Right lobe of liver (tissue), 6 donors: Measurements from ENCODE around the gene MMP15. TPM values are rescaled to one million over a fixed set of nuclear protein-coding genes. Genes with fewer than 3 reads are reported as not detected.
A peak's percentile ranks its signal among the peaks of the same experiment; 100 is the strongest.
"Not testable (repeated sequence)": the region's sequence is repeated elsewhere in the genome, so short reads cannot be mapped to it uniquely, and the experiment has no call there.

Experiments
- ATAC-seq, 4 donors: fragments of 200-7000 bp; cut with Tn5 transposase; one replicate each; pipeline ENCODE4 v1.9.1; 2020; ENCODE audit warnings: mild to moderate bottlenecking in 4 of 4, moderate library complexity in 4 of 4
- DNase-seq, 3 donors: peaks; one replicate each; pipeline ENCODE4 v3.0.0-alpha.2; 2020
- H3K27ac ChIP-seq, 3 donors: fragments of 200-600 bp; one replicate each; pipeline ENCODE4 v1.8.0; 2022
- H3K27me3 ChIP-seq, 2 donors: fragments of 200-600 bp; one replicate each; pipeline ENCODE4 v1.8.0; 2022
- H3K36me3 ChIP-seq, 4 donors: fragments of 200-600 bp; sonication (generic) in 1 of 4; one replicate each; pipeline versions ENCODE4 v1.5.1 to v1.8.0; 2017 to 2022; ENCODE audit warnings: control low read depth in 1 of 4
- H3K4me1 ChIP-seq, 4 donors: fragments of 200-600 bp; sonication (generic) in 1 of 4; one replicate each; pipeline versions ENCODE4 v1.5.1 to v1.8.0; 2017 to 2022; ENCODE audit warnings: control low read depth in 1 of 4
- H3K4me3 ChIP-seq, 3 donors: fragments of 200-600 bp; one replicate each; pipeline ENCODE4 v1.8.0; 2022
- H3K9me3 ChIP-seq, 4 donors: fragments of 200-600 bp; sonication (generic) in 1 of 4; one replicate each; pipeline versions ENCODE4 v1.5.1 to v1.8.0; 2017 to 2022; ENCODE audit warnings: control low read depth in 1 of 4
- CTCF ChIP-seq, 4 donors: fragments of 200-600 bp in 3 of 4; fragments of 450-650 bp in 1 of 4; IDR thresholded peaks; one replicate each; pipeline versions ENCODE4 v1.5.1 to v1.8.0; 2016 to 2022; ENCODE audit warnings: antibody characterized with exemption in 4 of 4, mild to moderate bottlenecking in 2 of 4
- POLR2A ChIP-seq: fragments of 450-650 bp; IDR thresholded peaks from one replicate; pipeline ENCODE4 v1.6.1; 2017; ENCODE audit warnings: antibody characterized with exemption, mild to moderate bottlenecking
- WGBS: methylation state at CpG from one replicate; pipeline ENCODE4 v1.1.6; 2018; ENCODE audit warnings: low coverage, low lambda C conversion rate; ENCODE audit not compliant: insufficient coverage; ENCODE audit errors: missing lambda C conversion rate; 5-methylcytosine and 5-hydroxymethylcytosine counted together
- intact Hi-C, 2 donors: fragments of 100-400 bp; cut with DNase I; formaldehyde crosslinking; loops; one replicate each; pipeline versions ENCODE4 v1.11.2 to v1.14.1; 2022
- total RNA-seq, 6 experiments: library from RNA; depleted of rRNA in 2 of 6; stranded (reverse); fragments of >200 nt in 2 of 6; fragmentation: NEBNext Ultra II Directional in 3 of 6; extraction: Animal tissue kit (Norgen Biotek cat#: 25700) in 3 of 6; gene quantifications; one replicate each; pipeline versions ENCODE4 v1.1.0 to v1.2.4, GENCODE V29; 2016 to 2023
- donor health status: DM: no; HTN: yes; CAD: no.
- donor health status: DM: no; HTN: no; CAD: no.
- donor health status: DM: no; HTN: no; CAD: no.
- donor health status: DM: no; HTN: yes; CAD: no.
- donor health status: DM: no; HTN: yes; CAD: no.

Gene MMP15
- total RNA-seq, 6 experiments from 2014 or later, result 22.3 to 76.0 (median 35.2) TPM

GRCh38 chr16:58002936-58003335 lies 22.6 kb upstream of the MMP15 start:
- intact Hi-C loops, result no loop called here
- Histone ChIP-seq H3K27me3 (no peaks in the 10 kb centered on the region), H3K36me3 (peaks cover 0 to 3% (median 1%) of the 10 kb centered on the region in 4 donors), H3K4me1 (peaks cover 0 to 13% (median 5%) of the 10 kb centered on the region in 4 donors), H3K9me3 (no peaks in the 10 kb centered on the region), H3K4me3 (no peak overlapping the region), H3K27ac (no peak overlapping the region)
- ATAC-seq (no peak), DNase-seq (peak in 1 of 3 donors; percentile 19)
- TF ChIP-seq CTCF (IDR thresholded peaks at IDR 0.05) (no peak), POLR2A (no peak)
- 86% methylated on average over 2 of the region's 5 CpGs for WGBS

- H3K9me3 ChIP-seq, H3K27me3 ChIP-seq, intact Hi-C loops, H3K4me3 ChIP-seq, H3K36me3 ChIP-seq: not testable (repeated sequence)
- 40% methylated on average over 10 of the region's 12 CpGs for WGBS
- peak overlapping the region in 1 of 3 donors; percentile 17 for H3K27ac ChIP-seq
- DNase-seq (peak in 2 of 3 donors; percentile 57 to 65), ATAC-seq (peak in 1 of 4 donors; percentile 8)
- peaks cover 0 to 10% (median 3%) of the 10 kb centered on the region in 4 donors for H3K4me1 ChIP-seq
Measured at GRCh38 chr16:58004736-58005135, 20.8 kb upstream of the MMP15 start.

- Histone ChIP-seq H3K27me3 (no peaks in the 10 kb centered on the region), H3K36me3 (peaks cover 0 to 23% (median 3%) of the 10 kb centered on the region in 4 donors), H3K4me3 (no peak overlapping the region), H3K4me1 (peaks cover 0 to 2% (median 0%) of the 10 kb centered on the region in 4 donors), H3K9me3 (no peaks in the 10 kb centered on the region), H3K27ac (no peak overlapping the region)
- ATAC-seq, result no peak
- 94% methylated on average over 5 of the region's 11 CpGs for WGBS
- DNase-seq, result no peak
- no peak for TF ChIP-seq POLR2A
- no peak for TF ChIP-seq CTCF (IDR thresholded peaks at IDR 0.05)
- intact Hi-C loops, result loop anchor here in 1 of 2 donors (10.0 kb wide), 1 partner anchor 245 kb away; no protein-coding TSS in a partner anchor
Measured at GRCh38 chr16:58009856-58010416, 15.6 kb upstream of the MMP15 start.

- no peak for DNase-seq
- no peak overlapping the region for H3K4me3 ChIP-seq
- TF ChIP-seq CTCF (IDR thresholded peaks at IDR 0.05) (no peak), POLR2A (no peak)
- H3K27ac ChIP-seq, result no peak overlapping the region
- no peaks in the 10 kb centered on the region for H3K9me3 ChIP-seq
- intact Hi-C loops, result loop anchor here in 1 of 2 donors (10.0 kb wide), 1 partner anchor 246 kb away; no protein-coding TSS in a partner anchor
- H3K4me1 ChIP-seq, result no peaks in the 10 kb centered on the region
- H3K27me3 ChIP-seq, result no peaks in the 10 kb centered on the region
- no peak for ATAC-seq
- H3K36me3 ChIP-seq, result peaks cover 0 to 23% (median 3%) of the 10 kb centered on the region in 4 donors
- 87% methylated on average over 3 of the region's 3 CpGs for WGBS
Measured at GRCh38 chr16:58010886-58011285, 14.7 kb upstream of the MMP15 start.

GRCh38 chr16:58011652-58012051 lies 13.9 kb upstream of the MMP15 start:
- H3K27me3 ChIP-seq, result no peaks in the 10 kb centered on the region
- TF ChIP-seq CTCF (IDR thresholded peaks at IDR 0.05) (no peak), POLR2A (no peak)
- ATAC-seq (no peak), DNase-seq (no peak)
- no peaks in the 10 kb centered on the region for H3K9me3 ChIP-seq
- WGBS, result 84% methylated on average over 3 of the region's 3 CpGs
- H3K4me3 ChIP-seq, result no peak overlapping the region
- H3K36me3 ChIP-seq, result peaks cover 0 to 23% (median 1%) of the 10 kb centered on the region in 4 donors
- H3K4me1 ChIP-seq, result no peaks in the 10 kb centered on the region
- no peak overlapping the region for H3K27ac ChIP-seq
- intact Hi-C loops, result loop anchor here in 1 of 2 donors (10.0 kb wide), 1 partner anchor 247 kb away; no protein-coding TSS in a partner anchor
